Measurements from ENCODE around the gene TLR10.

- TF ChIP-seq FOXM1 (IDR thresholded peaks at IDR 0.05; ENCODE audit: borderline replicate concordance) (no peak), NFRKB (IDR thresholded peaks at IDR 0.05) (no peak), PKNOX1 (IDR thresholded peaks at IDR 0.05) (no peak), BHLHE40 (IDR thresholded peaks at IDR 0.05; ENCODE audit: borderline replicate concordance) (no peak), FOXA1 (IDR thresholded peaks at IDR 0.05) (no peak), ELF4 (IDR thresholded peaks at IDR 0.05) (no peak), LEF1 (IDR thresholded peaks at IDR 0.05; ENCODE audit: borderline replicate concordance) (no peak), CTBP1 (IDR thresholded peaks at IDR 0.05; ENCODE audit: borderline replicate concordance) (no peak), HDGF (IDR thresholded peaks at IDR 0.05; ENCODE audit: borderline replicate concordance) (no peak), SP1 (IDR thresholded peaks at IDR 0.05) (no peak), TARDBP (IDR thresholded peaks at IDR 0.05) (no peak), SUZ12 (IDR thresholded peaks at IDR 0.05) (no peak)
These were observed 40.0 kb upstream of the TLR10 start for GRCh38 chr4:38822748-38823303.

All from HEK293T (cell line).